Thyroid gland (tissue), 4 donors: ENCODE data around the gene P2RX6. TPM values are rescaled to one million over a fixed set of nuclear protein-coding genes. Genes with fewer than 3 reads are reported as not detected.
"Not testable (repeated sequence)": the region's sequence is repeated elsewhere in the genome, so short reads cannot be mapped to it uniquely, and the experiment has no call there.

Experiments used
- DNase-seq, 2 donors: peaks; one replicate each; pipeline ENCODE4 v3.0.0-alpha.2; 2019
- H3K27ac ChIP-seq, 3 donors: fragments of 200-600 bp; sonication (generic); 1 replicate in 2 of 3; 2 replicates in 1 of 3; pipeline ENCODE4 v1.5.1; 2016 to 2019; ENCODE audit warnings: mild to moderate bottlenecking in 1 of 3, moderate library complexity in 1 of 3
- H3K27me3 ChIP-seq: fragments of 200-600 bp; sonication (generic); one replicate; pipeline ENCODE4 v1.5.1; 2019
- H3K36me3 ChIP-seq, 2 donors: fragments of 200-600 bp; sonication (generic); one replicate each; pipeline ENCODE4 v1.5.1; 2016 to 2019
- H3K4me1 ChIP-seq, 2 donors: fragments of 200-600 bp; sonication (generic); one replicate each; pipeline ENCODE4 v1.5.1; 2017 to 2019
- H3K4me3 ChIP-seq, 3 donors: fragments of 200-600 bp; sonication (generic); replicated peaks in 1 of 3; 1 replicate in 2 of 3; 2 replicates in 1 of 3; pipeline ENCODE4 v1.5.1; 2016; ENCODE audit warnings: mild to moderate bottlenecking in 1 of 3
- H3K9me3 ChIP-seq: fragments of 200-600 bp; sonication (generic); one replicate; pipeline ENCODE4 v1.5.1; 2017
- POLR2A ChIP-seq, 2 donors: fragments of 450-650 bp; IDR thresholded peaks; one replicate each; pipeline ENCODE4 v1.6.1; 2017; ENCODE audit warnings: antibody characterized with exemption in 2 of 2, mild to moderate bottlenecking in 2 of 2, moderate library complexity in 1 of 2
- WGBS, 2 donors: methylation state at CpG; one replicate each; pipeline ENCODE4 v1.1.5; 2017; 5-methylcytosine and 5-hydroxymethylcytosine counted together
- intact Hi-C: fragments of 100-400 bp; cut with DNase I; formaldehyde crosslinking; loops from one replicate; pipeline ENCODE4 v1.15.1; 2023
- total RNA-seq, 4 donors: library from RNA; depleted of rRNA; stranded (reverse); fragments of >200 nt; gene quantifications; one replicate each; pipeline ENCODE4 v1.2.3, GENCODE V29; 2016
- TF ChIP-seq, protein P1 (sequence below), 6 experiments: fragments of 200-600 bp in 3 of 6; fragments of 450-650 bp in 3 of 6; sonication (generic) in 3 of 6; IDR thresholded peaks; one replicate each; pipeline ENCODE4 v1.5.1; 2016 to 2019; ENCODE audit warnings: antibody characterized with exemption in 6 of 6, mild to moderate bottlenecking in 2 of 6, inconsistent platforms in 1 of 6, moderate library complexity in 1 of 6

Gene P2RX6
- total RNA-seq, 4 donors from 2014 or later: 0.40 TPM; not detected in 3

DNA sequence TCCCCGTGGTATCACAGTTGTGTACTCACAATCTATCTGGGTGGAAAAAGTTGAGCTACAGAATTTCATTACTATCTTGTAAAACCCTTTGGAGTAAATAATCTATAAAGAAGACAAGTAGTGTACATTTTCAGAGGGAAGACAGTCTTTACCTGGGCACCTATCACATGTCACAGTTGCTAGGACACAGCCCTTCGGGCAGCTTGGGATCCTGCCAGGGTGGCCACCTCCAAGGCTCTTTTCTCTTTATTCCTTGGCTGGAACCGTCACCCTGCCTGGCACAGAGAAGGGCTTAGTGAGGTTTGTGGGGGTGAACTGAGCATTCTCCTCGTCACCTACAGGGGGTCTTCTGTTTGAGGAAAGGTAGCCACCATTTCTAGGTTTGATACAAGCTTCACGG is 54.4 kb downstream of the P2RX6 start:
- no peaks in the 10 kb centered on the region for H3K27me3 ChIP-seq
- no peaks in the 10 kb centered on the region for H3K36me3 ChIP-seq
- no peak overlapping the region for H3K4me3 ChIP-seq
- H3K27ac ChIP-seq: no peak overlapping the region
- no peaks in the 10 kb centered on the region for H3K4me1 ChIP-seq
- no peaks in the 10 kb centered on the region for H3K9me3 ChIP-seq
- no peak for TF ChIP-seq POLR2A (IDR thresholded peaks at IDR 0.05)
- TF ChIP-seq, protein P1, sequence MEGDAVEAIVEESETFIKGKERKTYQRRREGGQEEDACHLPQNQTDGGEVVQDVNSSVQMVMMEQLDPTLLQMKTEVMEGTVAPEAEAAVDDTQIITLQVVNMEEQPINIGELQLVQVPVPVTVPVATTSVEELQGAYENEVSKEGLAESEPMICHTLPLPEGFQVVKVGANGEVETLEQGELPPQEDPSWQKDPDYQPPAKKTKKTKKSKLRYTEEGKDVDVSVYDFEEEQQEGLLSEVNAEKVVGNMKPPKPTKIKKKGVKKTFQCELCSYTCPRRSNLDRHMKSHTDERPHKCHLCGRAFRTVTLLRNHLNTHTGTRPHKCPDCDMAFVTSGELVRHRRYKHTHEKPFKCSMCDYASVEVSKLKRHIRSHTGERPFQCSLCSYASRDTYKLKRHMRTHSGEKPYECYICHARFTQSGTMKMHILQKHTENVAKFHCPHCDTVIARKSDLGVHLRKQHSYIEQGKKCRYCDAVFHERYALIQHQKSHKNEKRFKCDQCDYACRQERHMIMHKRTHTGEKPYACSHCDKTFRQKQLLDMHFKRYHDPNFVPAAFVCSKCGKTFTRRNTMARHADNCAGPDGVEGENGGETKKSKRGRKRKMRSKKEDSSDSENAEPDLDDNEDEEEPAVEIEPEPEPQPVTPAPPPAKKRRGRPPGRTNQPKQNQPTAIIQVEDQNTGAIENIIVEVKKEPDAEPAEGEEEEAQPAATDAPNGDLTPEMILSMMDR (IDR thresholded peaks at IDR 0.05): no peak
- 48 to 59% methylated on average over 4 to 5 of the region's 5 CpGs for WGBS, 2 donors
- no peak for DNase-seq
- intact Hi-C loops: no loop called here

DNA sequence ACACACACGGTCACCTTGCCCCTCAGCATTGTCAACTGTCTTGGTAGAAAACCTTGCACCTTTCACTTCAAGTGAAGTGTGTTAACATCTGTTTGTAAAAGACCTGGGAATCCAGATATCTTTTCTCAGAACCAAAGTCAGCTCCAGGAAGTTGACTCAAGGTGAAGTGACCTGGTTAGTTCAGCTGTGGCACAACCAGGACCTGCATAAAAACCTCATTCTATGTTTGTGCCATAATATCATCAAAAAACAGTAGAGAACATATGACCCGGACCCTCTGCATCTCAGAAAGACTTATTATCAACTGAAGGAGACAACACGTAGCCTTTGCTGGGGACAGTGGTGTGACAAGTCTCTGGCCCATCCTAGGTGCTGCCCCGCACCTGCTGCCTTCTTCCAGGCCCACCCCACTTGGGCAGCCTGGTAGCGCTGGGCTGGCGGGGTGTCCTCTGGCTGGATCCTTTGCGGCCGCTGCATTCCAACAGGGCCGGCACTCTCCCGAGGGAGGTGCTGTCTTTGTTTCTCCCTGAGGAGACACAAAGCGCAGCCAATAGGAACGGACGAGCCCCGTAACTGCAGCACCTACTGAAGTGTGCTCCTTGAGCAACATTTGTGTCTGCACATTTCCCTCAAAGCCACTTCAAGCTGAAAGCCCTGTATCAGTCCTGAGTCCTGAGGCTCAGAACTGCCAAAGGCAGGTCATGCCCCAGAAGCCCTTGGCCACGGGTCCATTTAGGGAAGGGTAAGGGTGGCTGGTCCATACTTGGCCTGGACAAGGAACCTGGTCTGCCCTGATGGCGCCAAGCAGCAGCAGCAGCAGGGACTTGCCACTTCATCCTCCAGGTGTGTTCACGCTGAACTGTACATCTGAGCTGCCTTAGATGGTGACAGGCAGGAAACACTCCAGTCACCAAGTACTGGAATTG is 56.0 kb downstream of the P2RX6 start:
- H3K4me3 ChIP-seq: no peak overlapping the region
- no peak for TF ChIP-seq POLR2A (IDR thresholded peaks at IDR 0.05)
- TF ChIP-seq, protein P1 (IDR thresholded peaks at IDR 0.05): no peak
- no peaks in the 10 kb centered on the region for H3K4me1 ChIP-seq
- H3K36me3 ChIP-seq: no peaks in the 10 kb centered on the region
- H3K27me3 ChIP-seq: no peaks in the 10 kb centered on the region
- peak; percentile 9 to 17 for DNase-seq
- 72 to 77% methylated on average over 9 to 14 of the region's 17 CpGs for WGBS, 2 donors
- no peak overlapping the region for H3K27ac ChIP-seq
- H3K9me3 ChIP-seq: no peaks in the 10 kb centered on the region
- intact Hi-C loops: no loop called here

DNA sequence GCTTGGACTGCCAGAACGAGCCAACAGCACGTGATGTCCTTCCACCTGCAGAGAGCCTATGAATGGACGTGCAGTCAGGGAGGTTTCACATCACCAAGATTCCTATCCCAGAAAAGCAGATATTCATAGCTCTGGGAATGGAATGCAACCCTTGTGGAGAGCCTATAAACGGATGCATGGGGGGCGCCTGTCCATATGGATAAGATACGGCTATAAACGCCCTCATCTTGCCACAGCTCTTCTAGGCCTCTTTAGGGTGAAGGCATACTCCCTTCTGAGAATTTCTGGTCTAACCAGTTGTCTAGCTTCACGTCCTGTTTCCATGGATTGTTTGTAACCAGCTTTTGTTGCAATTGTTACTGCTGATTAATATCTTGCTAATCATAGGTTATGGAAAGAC is 56.8 kb downstream of the P2RX6 start:
- H3K27ac ChIP-seq, intact Hi-C loops, DNase-seq, H3K4me3 ChIP-seq, H3K27me3 ChIP-seq, H3K4me1 ChIP-seq, H3K36me3 ChIP-seq, H3K9me3 ChIP-seq: not testable (repeated sequence)
- WGBS, 2 donors: 80 to 81% methylated on average over 8 of the region's 8 CpGs

DNA sequence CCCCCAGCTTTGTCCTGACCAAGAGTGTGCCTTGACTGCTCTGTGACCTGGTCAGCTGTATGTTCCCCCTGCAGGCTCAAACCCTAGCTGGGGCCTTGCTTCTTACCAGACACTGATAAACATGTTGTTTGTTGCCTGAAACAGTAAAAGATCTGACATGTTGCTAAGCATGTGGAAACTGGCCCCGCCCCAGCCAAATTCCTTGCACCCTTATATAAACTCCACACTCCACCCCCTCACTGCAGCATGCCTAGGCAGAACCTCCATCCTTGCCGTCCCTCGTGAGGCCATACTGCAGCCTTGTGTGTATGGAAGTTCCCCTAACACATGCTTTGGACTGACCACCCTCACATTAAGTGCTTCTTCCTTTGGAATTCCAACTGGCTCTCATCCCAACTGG is 58.1 kb downstream of the P2RX6 start:
- no peaks in the 10 kb centered on the region for H3K9me3 ChIP-seq
- no peaks in the 10 kb centered on the region for H3K4me1 ChIP-seq
- intact Hi-C loops: no loop called here
- no peak overlapping the region for H3K27ac ChIP-seq
- 89 to 90% methylated on average over 3 of the region's 3 CpGs for WGBS, 2 donors
- no peaks in the 10 kb centered on the region for H3K27me3 ChIP-seq
- TF ChIP-seq POLR2A (IDR thresholded peaks at IDR 0.05): no peak
- TF ChIP-seq, protein P1 (IDR thresholded peaks at IDR 0.05): no peak
- H3K4me3 ChIP-seq: no peak overlapping the region
- DNase-seq: no peak
- no peaks in the 10 kb centered on the region for H3K36me3 ChIP-seq

DNA sequence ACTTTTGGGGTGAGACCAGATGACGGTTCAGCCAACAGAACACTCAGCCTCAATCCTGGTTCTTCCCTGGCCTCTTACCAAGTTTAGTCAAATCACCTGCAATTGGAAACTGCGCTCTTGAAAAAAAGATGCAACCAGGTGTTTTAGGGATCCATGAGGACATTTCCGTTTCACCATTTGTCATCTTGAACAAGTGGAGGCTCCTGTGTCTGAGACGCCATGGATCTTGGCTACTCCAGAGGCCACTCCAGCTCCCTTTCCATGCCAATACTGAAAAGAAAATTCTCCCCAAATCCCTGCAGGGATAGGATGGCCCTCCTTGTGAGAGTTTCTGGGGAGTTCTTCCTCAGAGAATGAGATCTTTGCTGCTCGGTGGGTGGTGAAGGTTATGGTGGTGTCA is 58.5 kb downstream of the P2RX6 start:
- H3K27me3 ChIP-seq: no peaks in the 10 kb centered on the region
- 76 to 91% methylated on average over 5 of the region's 5 CpGs for WGBS, 2 donors
- H3K36me3 ChIP-seq: no peaks in the 10 kb centered on the region
- no peaks in the 10 kb centered on the region for H3K9me3 ChIP-seq
- H3K4me1 ChIP-seq: no peaks in the 10 kb centered on the region
- H3K4me3 ChIP-seq: no peak overlapping the region
- intact Hi-C loops: no loop called here
- H3K27ac ChIP-seq: no peak overlapping the region
- TF ChIP-seq POLR2A (IDR thresholded peaks at IDR 0.05): no peak
- TF ChIP-seq, protein P1 (IDR thresholded peaks at IDR 0.05): no peak
- no peak for DNase-seq
